VCaP (cell line): ENCODE data around the gene GNAO1.

ENCODE experiments used
- H3K27ac ChIP-seq: fragments of 450-650 bp; 2 replicates; pipeline ENCODE4 v1.5.1; 2017
- CTCF ChIP-seq: fragments of 450-650 bp; conservative IDR thresholded peaks from 2 replicates; pipeline ENCODE4 v1.5.1; 2017; ENCODE audit warnings: mild to moderate bottlenecking, moderate library complexity

The GNAO1 gene

GRCh38 chr16:56298116-56298515 is 106.8 kb downstream of the GNAO1 start:
- TF ChIP-seq CTCF, result no peak
- H3K27ac ChIP-seq, result no peak overlapping the region

- TF ChIP-seq CTCF, result no peak
- H3K27ac ChIP-seq, result no peak overlapping the region
Observed at GRCh38 chr16:56298948-56299596, 107.8 kb downstream of the GNAO1 start.

- TF ChIP-seq CTCF, result no peak
- H3K27ac ChIP-seq, result no peak overlapping the region
Observed at GRCh38 chr16:56300242-56300623, 108.9 kb downstream of the GNAO1 start.

- TF ChIP-seq CTCF, result no peak
- H3K27ac ChIP-seq, result no peak overlapping the region
Observed at GRCh38 chr16:56300891-56301850, 109.9 kb downstream of the GNAO1 start.

- TF ChIP-seq CTCF, result no peak
- no peak overlapping the region for H3K27ac ChIP-seq
Observed at GRCh38 chr16:56302506-56302905, 111.2 kb downstream of the GNAO1 start.

GRCh38 chr16:56303066-56303715 is 111.9 kb downstream of the GNAO1 start:
- no peak overlapping the region for H3K27ac ChIP-seq
- no peak for TF ChIP-seq CTCF

GRCh38 chr16:56303880-56304279 is 112.6 kb downstream of the GNAO1 start:
- no peak for TF ChIP-seq CTCF
- H3K27ac ChIP-seq, result no peak overlapping the region
